Measurements from ENCODE around the gene OLFM4.

The OLFM4 gene

GRCh38 chr13:53068585-53069520 is 40.2 kb downstream of the OLFM4 start:
- no peak for DNase-seq

DNA sequence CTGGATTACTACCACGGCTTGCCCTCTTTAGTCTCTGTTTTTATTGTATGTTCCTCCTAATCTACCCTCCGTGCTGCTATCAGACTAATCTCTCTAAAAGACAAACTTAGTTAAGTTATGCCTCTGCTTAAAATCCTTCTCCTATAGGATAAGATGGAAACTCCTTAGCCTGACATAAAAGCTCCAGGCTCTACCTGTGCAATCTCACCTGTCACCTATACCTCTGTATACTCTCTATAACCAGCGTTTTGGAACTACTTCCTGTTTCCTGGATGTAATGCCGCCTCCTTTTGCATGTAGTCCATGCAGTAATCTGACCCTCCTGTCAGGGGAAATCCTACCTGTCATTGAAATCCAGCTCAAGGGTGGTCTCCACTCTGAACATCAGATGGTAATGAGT is 41.2 kb downstream of the OLFM4 start:
- no peak for DNase-seq

- DNase-seq = no peak
These were observed 45.1 kb downstream of the OLFM4 start for GRCh38 chr13:53073711-53074110.

GRCh38 chr13:53074114-53074513 is 45.5 kb downstream of the OLFM4 start:
- DNase-seq = no peak

GRCh38 chr13:53075356-53076041 is 46.9 kb downstream of the OLFM4 start:
- DNase-seq = no peak

DNA sequence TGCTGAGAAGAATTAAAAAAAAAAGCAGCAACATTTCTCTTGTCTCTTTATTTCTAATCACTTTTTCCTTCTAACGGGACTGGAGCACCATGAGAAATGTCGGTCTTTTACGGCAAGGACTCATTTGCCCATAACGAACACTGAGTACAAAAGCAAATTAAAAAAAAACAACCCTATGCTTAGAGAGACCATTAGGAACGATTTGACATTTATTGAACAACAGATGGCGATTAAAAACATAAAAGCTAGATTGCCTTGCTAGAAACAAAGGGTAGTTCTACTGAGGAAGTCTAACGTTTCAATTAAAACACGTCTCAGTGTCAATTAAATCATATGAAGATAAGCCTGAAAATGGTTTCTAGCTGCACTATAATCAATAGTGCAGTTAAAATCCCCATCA is 51.1 kb downstream of the OLFM4 start:
- no peak for DNase-seq

- no peak for DNase-seq
These were observed 60.3 kb downstream of the OLFM4 start for GRCh38 chr13:53088871-53089270.

DNA sequence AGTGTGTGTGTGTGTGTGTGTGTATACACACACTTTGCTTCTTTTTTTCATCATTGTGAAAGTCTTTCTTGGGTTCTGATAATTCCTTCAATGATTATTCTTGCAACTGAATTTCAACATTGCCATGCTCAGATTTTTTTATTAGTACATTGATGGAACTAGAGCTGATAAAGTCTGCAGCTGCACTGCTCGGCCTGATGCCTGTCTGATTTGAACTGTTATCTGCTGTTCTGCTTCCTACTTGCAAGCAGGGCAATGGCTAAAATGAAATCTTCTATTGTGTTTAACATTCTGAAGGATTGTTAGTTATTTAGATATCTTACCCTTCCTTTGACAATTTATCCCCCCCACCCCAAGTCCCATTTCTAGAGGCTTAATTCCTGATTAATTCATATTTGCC is 61.3 kb downstream of the OLFM4 start:
- DNase-seq = no peak

DNA sequence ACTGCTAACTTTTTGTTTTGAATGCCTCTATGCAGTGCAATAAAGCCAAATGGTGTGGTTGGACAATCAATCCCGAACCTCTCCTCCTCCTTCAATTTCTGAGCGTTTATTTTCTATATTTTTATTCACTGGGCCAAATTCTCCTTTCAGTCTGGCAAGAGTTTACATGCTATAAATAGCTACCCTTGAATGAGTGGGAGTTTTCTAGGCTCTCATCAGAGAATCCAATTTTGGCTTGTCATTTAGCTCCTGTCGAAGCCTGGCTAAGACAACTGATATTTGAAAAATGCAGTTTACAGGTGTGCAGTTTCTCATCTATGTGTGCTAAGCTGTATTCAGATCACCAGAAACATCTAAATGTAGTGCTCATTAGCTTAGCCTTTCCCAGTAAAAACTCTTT is 61.8 kb downstream of the OLFM4 start:
- no peak for DNase-seq

GRCh38 chr13:53092931-53093330 is 64.3 kb downstream of the OLFM4 start:
- DNase-seq = no peak

DNA sequence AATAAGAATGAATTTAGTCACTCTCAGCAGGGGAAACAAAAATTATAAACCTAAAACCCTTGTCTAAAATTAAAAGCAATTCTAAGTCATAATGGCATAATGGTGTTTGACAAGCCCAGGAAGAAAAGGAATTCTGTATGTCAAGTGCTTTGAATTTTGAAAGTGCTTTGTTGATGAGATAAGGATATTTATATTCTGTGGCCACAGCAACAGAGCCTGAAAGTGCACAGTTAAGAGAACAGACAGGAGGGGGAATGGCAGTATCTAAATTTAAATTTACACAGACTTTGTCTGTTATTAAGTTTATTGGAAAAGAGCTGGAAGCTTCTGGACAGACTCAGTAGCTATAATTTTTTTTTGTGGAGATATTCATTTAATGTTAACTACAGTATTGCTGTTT is 69.8 kb downstream of the OLFM4 start:
- DNase-seq = no peak

- no peak for DNase-seq
These were observed 71.9 kb downstream of the OLFM4 start for GRCh38 chr13:53100394-53101063.
